Stimulated activated CD4-positive, alpha-beta T cell treated with anti-CD3 and anti-CD28 coated beads, Interleukin-1b, Interleukin-23, amount 100 ng/mL, for 48 hours (primary cell): ENCODE results near the gene SLC10A7.
A peak's percentile ranks its signal among the peaks of the same experiment; 100 is the strongest.

Experiments used
- DNase-seq: peaks from one replicate; pipeline ENCODE4 v3.0.0-alpha.2; 2020

Gene SLC10A7

DNA sequence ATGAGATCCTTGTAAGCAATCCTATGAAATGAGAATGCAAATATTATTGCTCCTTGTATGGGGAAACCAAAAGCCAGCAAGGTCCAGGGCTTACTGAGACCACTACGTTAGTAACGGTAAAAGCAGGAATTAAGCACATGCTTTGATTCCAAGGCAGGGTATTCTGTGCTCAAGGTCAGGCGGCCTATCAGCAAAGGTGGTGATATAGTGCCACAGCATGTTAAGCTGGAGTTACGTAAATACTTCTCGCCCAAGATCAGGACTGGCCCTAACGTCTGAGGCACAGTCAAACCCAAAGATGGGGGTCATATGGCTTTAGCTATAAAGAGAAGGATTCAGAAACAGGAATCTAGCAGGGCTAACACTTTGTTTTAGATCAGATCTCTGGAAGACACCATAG, 27.6 kb downstream of the SLC10A7 start:
- DNase-seq: no peak

DNA sequence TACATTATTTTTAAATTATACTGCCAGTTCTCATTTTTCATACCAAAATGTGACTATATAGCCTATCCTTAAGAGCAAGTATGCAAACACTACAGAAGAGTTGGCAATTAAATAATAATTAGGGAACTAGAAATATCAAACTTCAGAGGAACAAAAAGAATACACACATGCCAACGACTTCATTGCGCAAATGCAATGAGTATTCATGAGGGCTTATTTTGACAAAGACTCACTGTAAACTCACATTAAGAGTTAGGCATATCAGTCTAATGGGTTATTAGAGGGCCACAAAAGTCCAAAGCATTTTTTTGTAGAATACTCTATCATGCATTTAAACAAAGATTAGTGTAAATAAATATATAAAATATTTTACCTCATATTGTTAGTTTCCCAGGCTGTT, 31.6 kb downstream of the SLC10A7 start:
- no peak for DNase-seq

DNA sequence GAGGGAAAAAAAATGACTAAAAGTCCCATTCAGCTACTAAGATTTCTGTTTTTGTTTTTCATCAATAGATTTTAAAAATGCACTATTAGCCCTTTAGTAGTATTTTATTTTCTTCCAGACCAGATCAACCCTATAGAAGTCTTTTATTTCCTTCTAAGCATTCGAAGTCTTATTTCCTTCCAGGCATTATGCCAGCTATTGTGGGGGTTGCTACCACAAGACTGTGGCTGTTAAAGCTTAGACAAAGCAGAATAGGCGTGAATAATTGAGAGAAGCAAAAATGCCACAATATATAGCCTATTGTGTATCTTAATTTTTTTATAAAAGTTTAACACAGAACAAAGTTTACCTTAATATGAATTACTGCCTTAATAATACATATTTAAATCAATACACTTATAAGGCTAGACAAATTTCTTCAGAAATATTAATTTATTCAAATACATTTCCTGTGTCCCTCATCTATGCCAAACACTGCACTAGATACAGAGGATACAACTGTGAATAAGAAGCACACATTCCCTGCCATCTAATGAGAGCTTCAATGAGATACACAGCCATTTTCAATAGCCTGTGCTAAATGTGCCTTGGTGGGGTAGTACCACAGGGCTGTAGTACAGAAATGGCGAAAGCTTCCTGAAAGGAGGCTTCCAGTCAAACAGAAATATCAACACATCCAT, 33.1 kb downstream of the SLC10A7 start:
- DNase-seq: no peak

DNA sequence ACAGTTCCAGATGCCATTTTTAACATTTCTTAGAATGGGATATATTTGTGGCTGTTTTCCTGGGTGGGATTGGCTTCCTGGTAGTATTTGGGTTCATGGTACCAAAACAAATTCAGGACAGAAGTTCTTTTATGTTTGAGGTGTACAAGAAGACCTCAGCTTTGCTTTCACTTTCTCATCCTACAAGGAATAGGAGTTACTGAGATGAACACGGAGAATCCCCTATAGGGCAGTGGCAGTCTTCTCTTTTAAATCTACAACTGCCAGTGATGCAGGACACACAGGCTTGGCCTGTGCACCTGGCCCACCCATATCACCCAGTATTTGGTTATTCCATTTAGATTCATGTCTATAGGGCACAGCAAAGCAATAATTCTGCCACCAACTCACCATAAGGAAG, 35.2 kb downstream of the SLC10A7 start:
- no peak for DNase-seq

DNA sequence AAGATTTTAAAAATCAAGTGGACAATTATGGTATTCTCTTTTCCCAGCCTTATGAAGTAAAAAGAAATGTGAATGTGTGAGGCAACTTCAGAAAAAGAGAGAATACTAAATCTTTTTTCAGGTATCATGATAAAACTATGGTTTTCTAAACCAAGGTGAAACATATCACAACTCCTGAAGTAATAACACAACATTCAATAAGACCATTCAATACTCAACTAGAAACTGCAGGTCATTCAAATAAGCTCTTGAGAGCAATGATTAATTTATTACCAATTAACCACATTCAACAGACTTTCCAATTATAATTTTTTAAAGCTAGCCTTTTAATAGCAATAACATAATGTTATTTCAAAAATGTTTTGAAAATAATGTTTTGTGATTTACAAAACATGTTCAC, 35.8 kb downstream of the SLC10A7 start:
- DNase-seq: no peak

DNA sequence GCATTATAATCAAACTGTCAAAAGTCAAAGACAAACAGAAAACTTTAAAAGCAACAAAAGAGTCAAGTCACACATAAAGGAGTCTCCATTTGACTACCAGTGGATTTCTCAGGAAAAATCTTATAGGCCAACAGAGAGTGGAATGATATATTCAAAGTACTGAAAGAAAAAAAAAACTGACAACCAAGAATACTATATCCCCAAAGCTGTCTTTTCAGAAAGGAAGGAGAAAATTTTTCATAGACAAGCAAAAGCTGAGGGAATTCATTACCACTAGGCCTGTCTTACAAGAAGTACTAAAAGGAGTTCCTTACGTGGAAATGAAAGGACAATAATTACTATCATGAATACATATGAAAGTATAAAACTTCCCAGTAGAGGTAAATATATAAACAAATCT, 39.0 kb downstream of the SLC10A7 start:
- no peak for DNase-seq

DNA sequence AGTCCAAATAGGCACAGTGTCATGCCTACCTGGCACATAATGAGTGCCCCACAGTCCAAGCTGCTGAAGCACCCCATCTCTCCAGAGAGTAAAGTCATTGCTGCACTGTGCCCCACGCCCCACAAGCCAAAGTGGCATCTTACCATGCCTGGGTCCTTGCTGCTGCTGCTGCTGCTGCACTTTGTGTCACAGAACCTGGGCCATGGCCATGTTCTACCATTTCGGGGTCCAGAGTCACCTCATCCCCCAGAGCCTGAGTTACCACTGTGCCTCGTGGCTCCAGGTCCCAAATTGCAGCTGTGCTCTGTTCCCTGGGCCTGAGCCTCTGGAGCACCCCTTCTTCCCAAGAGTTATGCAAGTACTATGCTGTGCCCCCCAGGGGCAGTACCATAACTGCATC, 40.5 kb downstream of the SLC10A7 start:
- DNase-seq: no peak

DNA sequence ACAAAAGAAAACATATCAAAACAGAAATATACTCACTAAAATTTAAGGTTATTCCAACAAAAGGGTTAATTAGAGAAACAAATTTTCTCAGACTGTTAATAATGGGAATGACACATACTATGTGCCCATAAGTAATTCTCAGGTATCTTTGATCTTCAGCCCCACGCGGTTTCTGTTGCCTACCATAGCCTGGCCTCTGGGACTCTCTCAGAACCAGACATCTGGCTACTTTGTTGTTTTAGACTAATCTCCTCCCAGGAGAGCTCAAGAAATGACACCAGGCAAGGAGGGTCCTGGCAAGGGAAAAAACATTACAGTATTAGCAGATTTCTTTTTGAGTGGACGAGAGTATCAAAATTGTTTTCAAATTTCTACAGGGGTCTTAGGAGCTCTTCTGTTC, 43.7 kb downstream of the SLC10A7 start:
- no peak for DNase-seq

DNA sequence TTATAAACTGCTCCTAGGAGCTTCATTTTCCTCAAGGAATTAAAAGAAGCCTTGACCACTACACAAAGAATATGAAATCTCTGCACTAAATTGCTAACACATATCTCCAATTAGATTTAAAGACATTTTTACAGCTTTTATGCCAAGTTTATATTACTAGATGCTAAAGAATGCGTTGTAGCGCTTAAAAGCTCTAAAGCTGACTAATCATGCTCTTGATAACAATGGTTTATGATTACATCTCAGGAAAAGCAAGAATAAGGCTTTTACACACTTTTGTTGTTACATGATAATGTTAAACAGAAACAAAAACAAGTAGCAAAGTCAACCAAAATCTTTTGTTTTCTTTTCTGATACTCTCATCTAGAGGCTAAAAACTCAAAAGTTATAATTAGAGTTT, 44.7 kb downstream of the SLC10A7 start:
- no peak for DNase-seq

DNA sequence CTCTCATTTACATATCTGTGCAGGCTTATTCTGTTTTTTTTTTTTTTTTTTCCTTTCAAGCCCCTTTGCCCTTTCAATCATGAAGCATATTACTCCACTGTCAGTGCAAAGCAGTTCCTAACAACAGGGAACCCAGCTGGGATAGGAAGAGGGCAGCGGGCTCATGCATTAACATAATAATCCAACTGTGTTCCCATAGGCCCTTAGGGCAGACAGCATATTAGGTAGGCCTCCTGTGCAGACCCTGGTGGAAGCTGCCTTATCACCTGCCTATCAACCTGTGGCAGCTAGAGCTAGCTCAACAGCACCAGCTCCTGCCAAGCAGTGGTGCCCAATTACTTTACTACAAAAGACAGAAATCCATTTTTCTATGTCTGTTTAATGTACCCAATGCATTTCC, 49.3 kb downstream of the SLC10A7 start:
- no peak for DNase-seq

DNA sequence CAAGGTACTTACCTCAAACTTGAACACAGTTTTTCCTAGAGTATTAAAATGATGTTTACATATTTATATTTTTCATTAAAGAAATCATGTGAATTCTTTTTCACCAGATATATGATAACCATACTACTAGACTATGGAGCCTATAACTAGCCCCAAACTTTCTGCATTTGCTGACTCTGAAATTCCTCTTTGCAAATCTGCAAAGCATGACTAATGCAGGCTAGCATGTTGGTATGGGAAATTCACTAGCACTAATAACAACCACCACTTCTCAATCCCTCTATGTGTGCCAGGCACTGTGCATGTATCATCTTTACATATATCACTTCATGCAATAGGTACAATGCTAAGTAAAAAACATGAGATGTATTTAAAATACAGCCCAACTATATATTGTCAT, 51.1 kb downstream of the SLC10A7 start:
- no peak for DNase-seq

DNA sequence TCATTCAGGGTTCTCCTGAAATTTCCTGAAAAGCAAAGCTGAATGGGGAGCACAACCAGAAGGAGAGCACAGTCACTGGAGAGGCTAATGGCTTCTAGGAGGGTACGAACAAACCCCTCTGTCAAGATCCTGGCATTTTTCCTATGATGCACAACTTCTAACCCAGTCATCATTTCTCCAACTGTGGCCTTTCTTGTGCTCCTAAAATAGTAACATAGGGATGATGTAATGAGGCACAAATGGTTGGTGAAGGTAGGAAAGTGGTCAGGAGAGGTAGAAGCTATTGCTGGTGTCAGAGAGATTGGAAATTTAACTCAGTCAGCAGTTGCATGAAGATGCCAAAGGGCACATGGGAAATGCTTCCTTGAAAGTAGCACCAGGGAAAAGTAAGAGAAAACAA, 52.7 kb downstream of the SLC10A7 start:
- DNase-seq: no peak

DNA sequence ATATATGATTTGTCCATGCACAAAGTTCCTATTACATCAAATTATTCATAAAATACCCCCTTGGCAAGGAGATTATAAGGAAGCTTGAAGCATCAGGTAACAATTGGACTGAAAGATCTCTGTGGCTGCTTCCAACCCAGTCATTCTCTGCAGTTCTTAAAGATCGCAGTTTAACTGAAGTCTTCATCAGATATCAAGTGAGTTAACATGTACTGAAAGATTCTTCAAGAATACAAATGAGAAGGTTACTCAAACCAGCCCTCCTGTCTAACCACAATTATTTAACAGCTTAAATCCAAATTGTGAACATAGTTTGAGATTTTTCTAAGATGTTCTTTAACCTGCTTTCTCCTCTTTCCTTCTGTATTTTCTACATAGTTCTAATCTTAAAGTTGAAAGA, 56.1 kb downstream of the SLC10A7 start:
- no peak for DNase-seq

DNA sequence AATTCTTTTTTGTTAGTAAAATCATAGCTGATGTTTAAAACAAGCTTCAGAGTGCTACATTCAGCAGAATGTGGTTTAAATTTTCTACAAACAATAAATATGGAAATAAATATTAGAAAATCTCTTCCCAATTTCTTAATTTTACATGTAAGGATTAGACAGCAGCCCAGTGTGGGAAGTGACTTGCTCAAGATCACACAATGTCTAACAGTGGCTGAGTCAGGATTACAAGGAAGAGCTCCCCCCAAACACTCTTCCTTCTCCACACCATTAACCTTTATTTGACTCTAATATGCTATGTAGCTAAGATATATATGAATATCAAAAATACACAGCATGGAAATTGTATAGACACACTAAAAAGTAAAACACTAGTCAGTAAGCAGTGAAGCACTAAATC, 59.5 kb downstream of the SLC10A7 start:
- no peak for DNase-seq

DNA sequence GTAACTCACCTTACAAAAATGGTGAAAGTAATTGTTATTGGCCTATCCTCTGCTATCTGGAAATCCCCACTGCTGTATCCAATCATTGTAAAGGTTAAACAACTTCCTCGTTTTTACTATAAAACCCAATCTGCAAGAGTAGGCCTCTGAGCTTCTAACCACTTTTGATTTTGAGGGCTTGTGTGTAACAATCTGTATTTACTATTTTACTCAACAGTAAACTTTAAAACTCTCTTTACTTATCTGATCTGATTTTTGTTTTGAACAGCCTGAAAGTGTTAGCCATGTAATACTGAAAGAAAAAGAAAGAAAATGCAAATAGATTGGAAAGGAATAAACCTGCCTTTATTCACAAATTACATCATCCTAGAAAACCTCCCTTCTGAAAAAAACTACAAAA, 63.1 kb downstream of the SLC10A7 start:
- no peak for DNase-seq

DNA sequence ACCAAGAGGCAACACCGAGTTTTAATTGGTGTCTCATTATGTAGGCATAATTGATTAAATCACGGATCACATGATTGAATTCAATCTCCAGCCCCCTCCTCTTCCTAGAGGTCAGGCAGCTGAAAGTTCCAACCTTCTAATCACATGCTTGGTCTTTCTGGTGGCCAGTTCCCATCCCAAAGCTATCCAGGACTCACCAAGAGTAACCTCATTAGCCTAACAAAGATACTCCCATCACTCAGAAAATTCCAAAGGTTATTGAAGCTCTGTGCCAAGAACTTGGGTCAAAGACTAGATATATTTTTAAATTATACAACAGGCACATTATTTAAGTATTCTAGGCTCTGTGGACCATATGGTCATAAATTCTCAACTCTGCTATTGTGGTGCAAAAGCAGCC, 65.1 kb downstream of the SLC10A7 start:
- DNase-seq: no peak

DNA sequence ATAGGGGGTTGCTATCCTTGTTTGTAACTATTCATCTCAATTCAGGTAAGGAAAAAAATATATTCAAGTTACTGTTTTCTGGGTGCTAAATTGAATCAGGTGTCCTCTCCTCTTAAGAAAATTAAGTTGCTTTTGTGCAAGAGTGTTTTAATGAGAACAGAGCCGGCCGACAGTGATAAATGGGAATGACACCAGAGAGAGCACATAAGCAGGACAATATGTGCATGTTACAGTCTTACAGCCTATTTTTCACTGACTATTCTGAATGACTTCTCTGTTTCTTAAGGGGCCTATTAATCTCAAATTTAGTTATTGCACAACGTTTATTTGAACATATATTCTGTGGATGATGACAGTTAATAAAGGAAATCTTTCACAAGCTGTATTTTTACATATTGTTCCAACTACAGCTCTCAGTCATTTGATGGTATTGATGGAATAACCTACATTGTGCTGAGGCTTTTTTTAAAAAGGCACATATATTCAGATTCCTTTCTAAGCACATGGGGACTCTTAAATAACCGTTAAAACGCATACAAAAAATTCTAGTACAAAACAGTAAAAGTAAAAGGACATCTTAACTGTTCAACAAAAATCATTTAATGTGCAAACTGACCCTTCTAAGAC, 68.4 kb downstream of the SLC10A7 start:
- no peak for DNase-seq

DNA sequence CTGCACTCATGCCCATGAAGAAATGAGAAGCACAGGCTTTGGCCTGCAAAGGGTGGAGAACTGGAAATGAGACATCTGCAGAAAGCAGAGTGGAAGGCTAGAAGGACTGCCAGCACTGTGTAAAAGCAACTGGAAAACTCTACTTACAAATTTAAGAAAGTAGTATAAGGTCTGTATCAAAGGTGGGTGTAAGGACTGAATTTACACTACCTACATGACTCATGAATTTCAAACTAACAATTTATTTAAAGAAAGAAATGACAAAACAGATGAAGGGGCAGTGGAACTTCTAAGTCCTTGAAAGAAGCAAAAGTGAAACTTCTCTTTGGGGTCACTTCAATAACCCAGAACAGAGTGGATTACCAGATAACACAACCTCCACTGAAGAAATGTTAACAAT, 71.2 kb downstream of the SLC10A7 start:
- peak; percentile 10 for DNase-seq

DNA sequence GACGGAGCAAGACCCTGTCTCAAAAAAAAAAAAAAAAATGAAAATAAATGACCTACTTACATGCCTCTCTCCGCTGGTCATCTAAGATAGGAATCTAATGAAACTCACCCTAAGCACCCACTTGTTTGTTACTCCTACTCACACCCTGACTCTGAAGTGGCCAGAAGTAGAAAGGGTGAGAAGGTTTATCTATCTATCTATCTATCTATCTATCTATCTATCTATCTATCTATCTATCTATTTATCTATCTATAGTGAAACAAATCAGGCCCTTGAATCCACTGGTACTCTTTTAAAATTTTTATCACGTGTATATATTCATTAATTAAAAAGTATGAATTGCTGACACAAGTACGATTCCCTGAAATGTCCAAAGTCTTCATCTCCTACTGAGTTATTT, 75.2 kb downstream of the SLC10A7 start:
- no peak for DNase-seq

DNA sequence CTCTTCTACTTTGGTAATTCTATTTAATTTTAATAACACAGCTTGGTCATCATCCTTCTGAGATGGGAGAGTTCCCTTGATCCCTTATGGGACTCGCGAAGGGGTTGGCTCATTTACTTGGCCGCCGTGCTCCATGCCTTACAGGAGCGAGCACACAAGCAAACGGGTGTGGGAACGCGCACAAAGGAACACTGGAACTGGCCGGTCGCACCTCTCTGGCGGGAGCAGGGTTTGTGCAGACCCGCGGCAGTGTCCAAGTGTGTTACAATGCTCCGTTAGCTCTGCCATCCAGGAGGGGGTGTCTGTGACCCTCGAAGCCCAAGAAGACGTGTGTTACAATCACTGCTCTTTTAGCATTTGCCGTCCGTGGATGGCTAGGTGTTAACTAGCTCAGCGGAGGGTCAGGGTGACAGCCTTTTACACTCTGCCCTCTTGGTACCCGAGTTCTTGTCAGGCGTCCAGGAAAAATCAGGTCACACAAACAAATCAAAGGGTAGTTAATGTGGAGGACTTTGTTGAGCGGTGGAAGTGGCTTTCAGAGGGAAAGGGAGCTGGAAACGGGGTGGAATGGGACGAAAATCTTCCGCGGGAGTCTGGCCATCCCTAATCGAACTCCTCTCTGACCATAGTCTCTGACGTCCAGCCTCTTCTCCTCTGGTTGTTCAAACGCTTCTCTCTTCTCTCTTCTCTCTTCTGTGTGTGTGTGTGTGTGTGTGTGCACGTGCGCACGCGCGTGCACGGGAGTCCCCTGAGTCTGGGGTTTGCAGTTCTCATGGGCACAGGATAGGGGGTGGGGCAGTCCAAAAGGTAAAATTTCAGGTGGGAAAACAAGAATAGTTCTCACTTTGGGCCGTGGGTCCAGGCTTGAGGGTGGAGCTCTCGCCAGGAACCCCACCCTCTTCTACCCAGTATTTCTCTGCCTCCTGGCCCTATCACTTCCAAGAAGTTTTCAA, 76.3 kb downstream of the SLC10A7 start:
- DNase-seq: no peak

DNA sequence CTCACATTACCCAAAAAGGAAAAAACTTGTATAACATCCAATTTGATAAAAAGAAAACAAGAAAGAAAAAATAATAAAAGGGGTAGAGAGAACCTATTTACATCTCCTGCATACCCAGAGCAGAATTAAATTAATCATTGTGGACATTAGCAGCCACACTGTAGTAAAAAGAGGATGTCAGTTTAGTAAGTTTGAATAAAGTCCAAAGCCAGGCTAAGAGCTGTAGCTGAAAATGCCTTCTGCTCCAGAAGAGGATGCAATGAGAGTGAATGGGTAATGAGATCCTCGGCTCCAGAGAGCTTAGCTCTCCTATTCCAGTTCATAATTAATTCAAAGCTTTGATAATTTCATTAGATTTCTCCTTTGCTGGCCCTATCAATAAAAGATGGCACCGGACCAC, 78.2 kb downstream of the SLC10A7 start:
- no peak for DNase-seq

DNA sequence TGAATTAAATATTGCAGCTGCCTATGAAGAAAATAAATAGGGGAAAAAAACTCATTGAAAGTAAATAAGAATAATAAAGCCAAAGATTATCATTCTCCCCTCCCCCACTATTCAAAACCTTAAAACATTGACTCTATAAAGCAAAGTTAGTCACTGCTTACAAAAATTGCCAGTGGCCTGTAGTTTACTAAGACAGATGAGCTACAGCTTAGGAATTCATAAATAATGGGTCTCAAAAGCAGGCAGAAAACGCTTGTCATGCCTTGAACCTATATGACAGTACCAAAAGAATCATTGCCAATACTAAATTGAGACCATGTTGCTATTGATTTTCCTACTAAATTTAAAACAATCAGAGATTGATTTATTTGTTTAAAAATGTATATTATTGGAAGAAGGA, 78.9 kb downstream of the SLC10A7 start:
- no peak for DNase-seq

DNA sequence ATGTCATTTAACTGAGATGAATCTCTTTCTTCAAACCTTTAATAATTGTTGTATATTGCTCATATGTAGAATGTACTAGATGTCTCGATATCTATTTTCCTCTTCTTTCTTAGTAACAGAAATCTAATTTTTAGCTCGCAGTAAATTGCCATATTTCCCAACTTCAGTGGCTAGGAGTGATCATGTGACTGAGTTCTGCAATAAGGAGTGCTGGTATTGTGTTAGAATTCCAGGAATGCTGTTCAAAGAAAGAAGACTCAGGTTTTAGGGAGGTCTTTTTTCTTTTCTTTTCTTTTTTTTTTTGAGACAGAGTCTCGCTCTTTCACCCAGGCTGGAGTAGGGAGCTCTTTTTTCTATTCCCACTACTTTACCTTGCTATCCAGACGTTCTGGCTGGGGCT, 81.7 kb downstream of the SLC10A7 start:
- no peak for DNase-seq

DNA sequence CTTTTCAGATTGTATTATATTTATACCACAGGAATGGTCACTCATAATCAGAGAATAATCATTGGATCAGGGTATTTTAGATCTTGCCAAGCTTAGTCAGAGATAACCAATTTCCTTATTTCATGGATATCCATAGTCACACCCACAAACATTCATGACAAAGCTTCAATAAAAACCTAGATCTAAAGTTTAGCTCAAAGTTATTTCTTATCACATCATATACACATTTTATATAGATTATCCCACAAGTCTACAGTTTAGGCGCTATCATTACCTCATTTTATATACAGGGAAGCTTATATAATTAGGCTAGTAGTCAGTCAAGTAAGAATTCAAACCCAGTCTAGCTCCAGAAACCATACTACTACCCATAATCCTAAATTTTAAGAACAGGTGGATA, 82.3 kb downstream of the SLC10A7 start:
- DNase-seq: no peak
